HG03135 (cell line): ENCODE data around the gene TKT.

Experiments
- ATAC-seq: cut with Tn5 transposase; IDR thresholded peaks from one replicate; pipeline ENCODE4 v1.9.1; 2021; ENCODE audit warnings: mild to moderate bottlenecking, moderate library complexity; ENCODE audit not compliant: unreplicated experiment

The TKT gene

DNA sequence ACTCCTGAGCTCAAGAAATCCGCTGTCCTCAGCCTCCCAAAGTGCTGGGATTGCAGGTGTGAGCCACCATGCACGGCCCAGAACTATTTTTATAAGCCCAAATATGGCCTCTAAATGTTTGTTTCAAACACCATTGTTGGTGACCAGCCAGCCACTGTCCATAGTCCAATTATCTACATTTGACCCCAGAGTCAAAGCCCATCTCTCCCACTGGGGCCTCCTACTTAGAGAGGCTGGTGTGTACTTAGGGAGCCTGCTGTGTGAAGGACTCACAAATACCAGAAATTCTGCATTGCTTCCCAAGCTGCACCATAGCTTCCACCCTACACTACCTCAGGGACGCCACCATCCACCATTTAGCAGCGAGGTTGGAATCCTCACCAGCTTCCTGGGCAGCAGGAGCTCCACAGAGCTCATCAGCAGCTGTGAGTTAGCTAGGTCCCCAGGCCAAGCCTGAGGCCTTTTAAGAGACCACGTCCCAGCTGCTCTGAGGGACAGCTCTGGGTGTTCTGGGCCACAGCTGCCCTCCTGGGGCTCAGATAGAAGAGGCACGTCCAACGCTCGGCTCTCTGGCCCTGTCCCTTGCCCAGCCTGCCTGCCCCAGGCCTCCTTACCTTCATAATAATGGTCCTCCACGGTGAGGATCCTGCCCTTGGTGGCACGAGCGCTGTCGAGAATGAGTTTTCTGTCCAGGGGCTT is 29.5 kb downstream of the TKT start:
- no peak for ATAC-seq

DNA sequence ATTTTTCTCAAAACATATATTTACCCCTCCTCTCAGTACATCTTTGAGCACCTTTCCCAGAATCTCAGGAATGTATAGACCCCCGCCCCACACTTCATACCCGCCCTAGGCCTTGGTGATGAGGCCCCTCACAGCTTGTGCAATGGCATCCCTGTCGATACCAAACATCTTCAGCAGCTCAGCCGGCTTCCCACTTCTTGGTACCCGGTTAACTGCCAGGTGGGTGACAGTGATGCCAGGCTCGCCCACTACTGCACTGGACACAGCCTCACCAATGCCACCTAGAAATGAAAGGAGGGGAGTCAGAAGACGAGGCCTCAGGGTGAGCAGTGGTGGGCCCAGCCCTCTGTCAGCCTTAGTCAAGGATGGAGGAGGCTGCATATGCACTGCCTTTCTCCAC is 30.2 kb downstream of the TKT start:
- no peak for ATAC-seq

DNA sequence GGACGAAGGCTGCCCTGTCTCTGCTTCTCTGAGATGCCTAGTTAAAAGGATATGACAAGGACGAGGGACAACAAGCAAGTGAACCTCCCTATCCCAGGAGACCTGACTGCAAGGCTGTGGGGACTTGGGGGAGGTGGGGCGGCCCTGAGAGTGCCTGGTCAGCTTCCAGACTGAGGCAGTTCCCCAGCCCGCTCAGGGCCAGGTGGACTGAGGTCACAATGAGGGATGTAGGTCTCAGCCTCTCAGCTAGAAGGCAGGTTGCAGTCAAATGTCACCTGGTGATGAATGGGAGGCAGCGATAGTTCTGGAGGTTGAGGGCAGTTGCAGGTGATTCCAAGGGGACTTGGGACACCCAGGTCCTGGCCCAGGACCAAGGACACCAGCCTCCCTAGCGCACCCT is 30.6 kb downstream of the TKT start:
- no peak for ATAC-seq

DNA sequence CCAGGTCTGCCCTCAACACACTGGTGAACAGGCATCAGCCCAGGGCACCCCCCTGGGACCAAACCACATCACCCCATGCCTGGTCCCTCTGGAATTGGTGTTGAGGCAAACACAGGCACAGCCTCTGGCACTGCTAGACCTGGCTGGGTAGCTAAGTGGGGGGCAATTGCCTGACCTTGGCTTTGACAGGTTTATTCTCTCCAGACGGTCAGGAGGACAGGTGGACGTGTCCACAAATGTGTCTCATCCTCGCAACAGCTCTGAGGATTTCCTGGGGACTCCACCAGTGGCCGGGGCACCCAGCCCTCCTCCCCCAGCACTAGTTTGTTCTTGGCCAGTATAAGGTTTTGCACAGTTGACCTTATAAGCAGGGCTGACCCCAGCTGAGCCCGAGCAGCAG is 31.3 kb downstream of the TKT start:
- ATAC-seq: no peak

DNA sequence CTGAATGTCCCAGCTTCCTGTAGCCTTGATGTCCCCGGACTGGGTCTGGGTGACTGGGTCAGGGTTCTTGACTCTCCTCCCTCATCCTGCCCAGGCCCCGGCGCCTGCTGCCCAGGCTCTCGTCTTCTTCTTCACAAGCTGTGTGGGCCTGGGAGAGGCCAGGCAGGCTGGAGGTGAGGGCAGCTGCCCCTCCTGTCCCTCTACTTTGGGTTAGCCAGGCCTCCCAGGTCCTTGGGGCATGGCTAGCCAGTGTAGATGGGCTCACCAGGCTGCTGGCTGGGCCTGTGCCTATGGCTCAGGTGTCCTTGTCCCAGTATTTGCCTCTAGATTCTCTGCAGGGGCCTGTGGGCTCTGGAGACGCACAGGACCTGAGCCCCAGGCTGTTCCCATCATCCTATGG is 31.8 kb downstream of the TKT start:
- ATAC-seq: no peak

DNA sequence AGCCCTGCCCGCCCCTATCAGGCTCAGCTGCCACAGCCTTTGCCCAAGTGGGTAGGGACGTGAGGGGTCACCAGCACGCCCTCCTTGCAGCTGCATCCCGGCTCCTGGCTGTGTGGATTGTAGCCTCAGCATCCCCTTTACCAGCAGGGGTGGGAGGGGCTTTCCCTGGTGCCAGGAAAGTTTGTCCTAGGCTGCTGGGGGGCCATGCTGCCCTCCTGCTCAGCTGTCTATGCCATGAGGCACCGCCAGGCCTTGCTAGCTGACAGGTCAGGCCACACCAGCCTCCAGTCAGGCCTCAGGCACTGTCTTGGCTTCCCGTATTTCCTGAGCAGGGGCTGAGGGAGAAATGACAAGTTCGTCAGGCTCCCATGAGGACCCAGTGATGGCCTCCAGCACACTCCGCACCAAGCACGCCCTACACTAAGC is 32.3 kb downstream of the TKT start:
- no peak for ATAC-seq

DNA sequence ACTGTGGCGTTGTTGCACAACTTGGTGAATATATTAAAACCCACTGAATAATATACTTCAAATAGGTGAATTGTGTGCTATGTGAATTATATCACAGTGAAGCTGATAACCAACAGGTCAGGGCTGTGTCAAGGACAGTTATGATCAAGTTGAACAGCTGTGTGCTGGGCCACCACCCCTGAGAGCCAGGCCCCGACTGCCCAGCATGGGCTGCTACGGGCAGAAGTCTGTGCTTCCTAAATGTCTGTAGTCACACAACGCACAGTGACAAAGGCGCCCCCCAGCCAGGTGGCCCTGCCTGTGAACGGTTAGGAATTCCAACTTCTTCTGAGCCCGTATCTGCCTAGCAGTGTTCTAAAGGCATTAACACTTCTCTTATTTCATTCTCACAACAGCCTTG is 32.8 kb downstream of the TKT start:
- no peak for ATAC-seq

DNA sequence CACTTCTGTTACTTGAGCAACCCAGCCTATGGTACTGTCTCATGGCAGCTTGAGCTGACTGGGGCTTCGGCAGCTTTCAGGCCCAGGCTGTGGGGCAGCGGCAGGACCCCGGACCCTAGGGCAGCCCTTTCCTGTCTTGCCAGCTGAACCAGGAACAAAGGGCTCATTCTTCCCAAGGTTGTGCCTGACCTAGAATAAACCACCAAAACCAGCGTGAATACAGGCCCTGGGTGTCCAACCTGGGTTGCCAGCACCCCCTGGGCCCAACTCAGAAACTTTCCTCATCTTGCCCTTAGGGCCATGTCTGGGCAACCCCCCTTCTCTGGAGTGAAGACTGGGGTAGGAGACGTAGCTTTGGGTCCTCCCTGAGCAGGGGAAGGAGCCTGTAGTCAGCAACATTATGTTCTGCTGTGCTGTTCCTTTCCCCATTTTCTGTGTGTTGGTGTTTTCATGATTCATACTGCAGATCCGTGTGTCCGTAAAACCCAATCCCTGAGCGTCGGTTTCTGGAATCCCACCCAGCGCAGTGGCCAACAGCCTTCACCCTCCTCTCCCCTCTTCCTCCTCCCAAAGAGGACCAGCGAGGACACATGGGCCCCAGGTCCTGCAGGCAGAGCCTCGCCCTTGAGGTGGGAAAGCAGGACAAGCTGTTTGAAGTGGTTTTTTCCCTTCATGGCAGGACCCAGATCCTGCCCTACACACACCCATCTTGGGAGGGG is 33.5 kb downstream of the TKT start:
- ATAC-seq: no peak

DNA sequence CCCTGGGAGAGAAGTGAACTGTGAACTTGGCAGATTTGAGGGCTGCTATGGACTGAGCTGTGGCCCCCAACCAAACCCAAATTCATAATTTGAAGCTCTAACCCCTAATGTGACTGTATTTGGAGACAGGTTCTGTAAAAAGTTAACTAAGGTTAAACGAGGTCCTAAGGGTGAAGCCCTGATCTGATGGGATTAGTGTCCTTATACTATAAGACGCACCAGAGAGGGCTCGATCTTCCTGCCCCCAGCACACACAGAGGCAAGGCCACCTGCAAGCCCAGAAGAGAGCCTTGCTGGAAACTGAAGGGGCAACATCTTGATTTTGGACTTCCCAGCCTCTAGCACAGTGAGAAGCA is 34.0 kb downstream of the TKT start:
- no peak for ATAC-seq

DNA sequence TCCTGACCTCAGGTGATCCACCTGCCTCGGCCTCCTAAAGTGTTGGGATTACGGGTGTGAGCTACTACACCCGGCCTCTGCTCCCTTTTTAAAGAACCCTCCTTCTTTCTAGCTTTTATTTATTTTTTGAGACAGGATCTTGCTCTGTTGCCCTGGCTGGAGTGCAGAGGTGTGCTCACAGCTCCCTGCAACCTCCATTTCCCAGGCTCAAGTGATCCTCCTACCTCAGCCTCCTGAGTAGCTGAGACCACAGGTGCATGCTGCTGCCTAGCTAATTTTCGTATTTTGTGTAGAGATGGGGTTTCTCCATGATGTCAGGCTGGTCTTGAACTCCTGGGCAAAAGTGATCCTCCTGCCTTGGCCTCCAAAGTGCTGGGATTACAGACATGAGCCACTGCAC is 34.5 kb downstream of the TKT start:
- no peak for ATAC-seq

DNA sequence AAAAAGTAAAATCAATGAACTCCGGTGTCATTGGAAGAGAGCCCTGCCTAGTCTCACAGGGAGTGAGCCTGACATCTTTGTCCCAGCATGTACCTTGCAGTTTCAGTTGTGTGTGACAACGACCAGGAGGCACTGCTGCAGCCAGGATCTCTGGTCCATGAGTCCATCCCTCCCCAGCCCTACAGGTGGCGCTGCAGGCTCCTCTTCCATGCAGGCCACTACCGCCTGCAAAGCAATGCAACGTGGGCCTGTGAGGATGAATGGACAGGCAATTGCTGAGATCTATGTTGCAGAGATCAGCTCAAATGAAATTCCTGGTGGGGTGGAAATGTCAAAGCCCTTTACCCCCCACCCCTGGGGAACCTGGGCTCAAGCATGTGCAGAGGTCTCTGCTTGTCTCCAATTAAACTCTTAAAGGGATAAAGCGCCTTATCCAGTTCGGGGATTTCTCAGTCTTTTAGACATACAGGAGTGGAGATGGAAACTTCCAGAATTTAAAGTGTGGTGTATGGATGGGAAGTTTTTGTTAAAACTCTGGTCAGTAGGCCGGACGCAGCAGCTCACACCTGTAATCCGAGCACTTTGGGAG is 35.8 kb downstream of the TKT start:
- ATAC-seq: peak; percentile 76

DNA sequence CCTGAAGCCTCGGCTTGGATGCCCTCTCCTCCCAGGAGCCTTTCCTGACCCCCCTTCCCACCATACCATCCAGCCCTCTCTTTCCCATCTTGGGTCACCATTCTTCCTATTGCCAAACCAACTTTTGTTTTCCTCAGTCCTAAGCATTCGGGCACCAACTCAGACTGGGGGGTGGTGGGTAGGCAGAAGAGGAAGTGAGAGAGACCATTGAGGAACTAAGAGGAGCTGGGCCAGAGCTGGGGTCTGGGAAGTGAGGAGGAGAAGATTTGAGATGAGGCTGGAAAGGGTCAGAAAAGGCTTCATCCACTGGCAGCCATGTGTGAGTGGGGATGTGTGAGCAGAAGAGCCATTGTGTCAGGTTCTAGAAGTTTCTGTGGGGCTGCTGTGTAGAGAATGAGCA is 37.7 kb downstream of the TKT start:
- ATAC-seq: no peak

DNA sequence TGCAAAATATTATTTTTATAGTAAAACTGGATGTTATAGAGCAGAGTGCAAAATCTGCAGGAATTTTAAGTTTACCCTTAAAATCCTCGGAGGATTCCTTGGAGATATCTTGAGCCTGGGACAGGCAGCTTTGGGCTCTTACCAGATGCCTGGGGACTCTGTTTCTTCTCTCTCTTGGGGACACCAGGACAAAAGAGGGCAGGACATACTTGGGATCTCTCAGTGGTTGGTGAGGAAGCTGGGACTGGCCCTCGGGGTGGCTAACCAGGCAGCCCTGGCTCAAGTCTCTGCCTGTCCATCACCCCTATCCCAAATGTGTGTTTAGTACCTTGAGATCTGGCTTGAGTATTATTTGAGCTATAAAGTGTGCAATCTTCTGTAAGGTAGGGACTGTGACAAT is 38.6 kb downstream of the TKT start:
- no peak for ATAC-seq

DNA sequence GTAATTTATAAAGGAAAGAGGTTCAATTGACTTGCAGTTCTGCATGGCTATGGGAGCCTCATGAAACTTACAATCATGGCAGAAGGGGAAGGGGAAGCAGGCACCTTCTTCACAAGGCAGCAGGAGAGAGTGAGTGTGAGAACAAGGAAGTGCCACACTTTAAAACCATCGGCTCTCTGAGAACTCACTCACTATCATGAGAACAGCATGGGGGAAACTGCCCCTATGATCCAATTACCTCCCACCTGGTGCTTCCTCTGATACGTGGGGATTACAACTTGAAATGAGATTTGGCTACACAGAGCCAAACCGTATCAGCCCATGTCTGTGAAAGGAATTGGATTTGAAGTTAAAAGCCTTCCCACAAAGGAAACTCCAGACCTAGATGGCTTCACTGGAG is 39.1 kb downstream of the TKT start:
- no peak for ATAC-seq

DNA sequence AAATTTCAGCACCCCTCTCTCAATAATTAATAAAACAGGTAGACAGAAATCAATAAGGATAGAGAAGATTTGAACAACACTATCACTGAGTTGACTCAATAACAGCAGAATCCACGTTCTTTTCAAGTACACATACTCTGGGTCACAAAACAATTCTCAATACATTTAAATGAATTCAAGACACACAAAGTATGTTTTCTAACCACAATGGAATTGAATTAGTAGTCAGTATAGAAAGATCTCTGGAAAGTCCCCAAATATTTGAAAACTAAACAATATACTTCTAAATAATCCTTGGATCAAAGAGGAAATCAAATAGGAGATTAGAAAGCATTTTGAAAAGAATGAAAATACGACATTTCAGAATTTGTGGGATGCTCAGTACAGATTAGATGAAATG is 40.0 kb downstream of the TKT start:
- no peak for ATAC-seq

DNA sequence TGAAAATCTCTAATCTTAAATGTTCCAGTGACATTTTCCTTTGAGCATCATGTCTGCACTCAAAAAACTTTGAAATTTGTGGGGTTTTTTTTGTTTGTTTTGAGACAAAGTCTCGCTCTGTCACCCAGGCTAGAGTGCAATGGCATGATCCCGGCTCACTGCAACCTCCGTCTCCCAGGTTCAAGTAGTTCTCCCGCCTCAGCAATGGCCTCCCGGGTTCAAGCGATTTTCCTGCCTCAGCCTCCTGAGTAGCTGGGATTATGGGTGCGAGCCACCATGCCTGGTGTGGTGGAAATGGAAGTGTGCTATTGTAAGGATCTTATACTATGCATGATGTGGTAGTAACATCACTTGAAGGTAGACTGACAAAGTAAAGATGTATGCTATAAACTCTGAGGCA is 42.5 kb downstream of the TKT start:
- ATAC-seq: no peak

DNA sequence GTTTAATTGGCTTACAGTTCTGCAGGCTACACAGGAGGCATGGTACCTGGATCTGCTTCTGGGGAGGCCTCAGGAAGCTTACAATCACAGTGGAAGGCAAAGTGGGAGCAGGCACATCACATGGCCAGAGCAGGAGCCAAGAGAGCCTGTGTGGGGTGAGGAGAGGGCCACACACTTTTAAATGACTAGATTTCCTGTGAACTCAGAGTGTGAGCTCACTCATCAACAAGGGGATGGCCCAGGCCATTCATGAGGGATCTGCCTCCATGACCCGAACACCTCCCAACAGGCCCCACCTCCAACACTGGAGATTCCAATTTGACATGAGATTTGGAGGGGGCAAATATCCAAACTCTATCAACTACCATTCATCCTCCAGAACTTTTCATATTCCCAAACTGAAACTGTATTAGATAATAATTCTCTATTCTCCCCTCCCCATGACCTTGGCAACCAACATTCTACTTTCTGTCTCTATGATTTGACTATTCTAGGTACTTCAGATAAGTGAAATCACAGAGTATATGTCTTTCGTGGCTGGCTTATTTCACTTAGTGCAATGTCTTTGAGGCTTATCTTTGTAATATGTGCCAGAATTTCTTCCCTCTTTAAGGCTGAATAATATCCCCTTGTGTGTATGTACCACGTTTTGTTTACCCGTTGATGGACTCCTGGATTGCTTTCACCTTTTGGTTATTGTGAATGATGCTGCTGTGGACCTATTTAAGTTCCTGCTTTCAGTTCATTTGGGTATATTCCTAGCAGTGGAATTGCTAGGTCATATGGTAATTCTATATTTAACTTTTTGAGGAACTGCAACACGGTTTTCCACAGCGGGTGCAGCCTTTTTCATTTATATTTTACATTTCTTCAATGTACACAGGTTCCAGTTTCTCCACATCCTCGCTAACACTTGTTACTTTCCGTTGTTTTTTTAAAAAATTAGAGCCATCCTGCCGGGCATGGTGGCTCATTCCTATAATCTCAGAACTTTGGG is 43.8 kb downstream of the TKT start:
- ATAC-seq: no peak

DNA sequence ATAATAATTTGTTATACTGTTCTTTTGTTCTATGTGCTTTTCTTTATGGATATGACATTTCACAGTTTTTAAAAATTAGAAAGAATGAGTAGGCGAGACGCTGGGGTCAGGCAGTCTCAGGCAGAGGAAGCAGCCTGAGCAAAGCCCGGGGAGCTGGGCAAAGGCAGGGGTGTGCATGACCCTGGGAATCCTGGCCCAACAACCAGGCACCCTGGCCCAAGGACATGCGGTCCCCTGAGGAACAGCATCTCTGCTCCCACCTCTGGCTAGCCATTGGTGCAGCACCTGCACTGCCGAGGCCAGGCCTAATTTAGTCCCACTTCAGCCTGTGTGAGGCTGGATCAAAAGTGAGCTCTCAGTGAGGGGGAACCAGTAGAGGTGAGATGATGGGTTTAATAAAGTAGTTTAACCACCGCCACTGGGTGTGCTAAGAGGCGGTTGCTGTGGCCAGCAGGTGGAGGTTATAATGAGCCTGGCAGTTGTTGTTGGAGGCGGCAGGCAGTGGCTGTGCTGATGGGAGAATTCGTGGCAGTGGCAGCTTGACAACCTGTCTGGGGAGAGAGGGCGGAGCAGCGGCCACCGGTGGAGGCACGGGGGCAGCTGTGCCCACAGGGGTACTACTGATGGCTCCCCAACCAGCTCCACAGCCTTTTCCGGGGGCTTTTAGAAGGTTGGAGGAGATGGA is 53.3 kb downstream of the TKT start:
- no peak for ATAC-seq

DNA sequence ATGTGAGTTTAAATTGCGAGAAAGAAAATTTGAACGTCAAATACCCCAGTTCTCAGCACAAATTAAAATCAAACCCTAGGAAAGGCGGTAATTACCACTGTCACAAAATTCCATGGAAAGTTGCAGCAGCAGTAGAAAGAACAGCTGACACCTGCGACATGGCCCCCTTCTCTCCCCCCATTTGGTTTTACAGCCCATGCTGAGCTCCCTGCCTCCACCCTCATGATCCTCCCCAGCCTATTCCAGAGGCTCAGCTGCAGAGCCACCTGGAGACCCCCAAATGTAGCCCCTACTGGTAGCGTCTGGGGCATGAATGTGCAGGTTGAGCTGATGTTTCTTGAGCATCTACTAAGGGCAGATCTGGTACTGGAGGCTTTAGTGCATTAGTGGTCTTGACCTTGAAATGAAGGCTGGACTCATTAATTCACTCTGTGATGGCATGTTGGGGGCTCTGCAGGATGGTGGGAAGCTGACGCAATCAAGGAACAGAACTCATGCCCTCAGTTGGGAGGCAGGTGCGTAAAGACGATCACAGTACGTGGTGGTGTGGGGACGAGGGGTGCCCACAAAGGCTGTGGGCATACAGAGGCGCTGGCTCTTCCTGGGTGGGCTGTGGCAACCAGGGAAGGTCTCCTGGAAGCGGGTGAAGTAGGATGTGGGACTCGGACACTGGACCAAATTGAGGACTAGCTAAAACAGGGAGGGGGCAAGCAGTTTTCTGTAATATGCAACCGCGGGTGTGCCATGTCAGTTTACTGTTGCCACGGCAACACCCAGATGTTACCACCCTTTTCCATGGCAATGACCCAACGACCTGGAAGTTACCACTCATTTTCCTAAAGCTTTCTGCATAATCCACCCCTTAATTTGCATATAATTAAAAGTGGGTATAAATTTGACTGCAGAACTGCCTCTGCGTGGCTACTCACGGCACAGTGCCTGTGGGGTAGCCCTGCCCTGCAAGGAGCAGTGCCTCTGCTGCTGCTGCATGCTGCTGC is 55.0 kb downstream of the TKT start:
- ATAC-seq: no peak

DNA sequence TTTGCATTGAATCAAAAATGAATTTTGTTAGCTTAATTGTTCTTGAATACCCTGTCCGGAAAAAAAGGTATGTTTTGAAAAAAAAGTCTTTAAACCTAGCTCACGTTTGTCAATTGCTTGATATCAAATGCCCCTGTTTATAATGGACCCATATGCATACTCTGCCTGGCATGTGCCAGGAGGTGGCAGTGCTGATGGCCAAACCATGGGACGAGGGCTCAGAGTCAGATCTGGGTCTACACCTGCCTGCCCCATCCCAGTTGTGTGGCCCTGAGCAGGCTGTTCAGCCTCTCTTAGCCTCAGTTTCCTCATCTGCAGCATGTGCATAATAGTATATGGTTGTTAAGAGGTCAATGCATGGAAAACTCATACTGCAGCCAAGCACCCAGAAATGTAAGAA is 56.0 kb downstream of the TKT start:
- ATAC-seq: no peak
